Measurements from ENCODE around the gene DAAM1. TPM values are rescaled to one million over a fixed set of nuclear protein-coding genes. Genes with fewer than 3 reads are reported as not detected.

Gene DAAM1
- polyA plus RNA-seq (ENCODE audit: insufficient read depth in 1 of 5, insufficient read length in 5 of 5, low replicate concordance in 1 of 5), result 10 to 100 TPM; 33.6 to 64.3 (median 55.8) TPM
- long read RNA-seq, donor 1, full-length matches to known transcripts, result 10 of 10 reads
- long read RNA-seq, donor 1, partial matches to known transcripts, result 0 of 10 reads
- long read RNA-seq, donor 1, other reads (novel, unspliced or antisense), result 0 of 10 reads
- long read RNA-seq, donor 2, partial matches to known transcripts, result 0 of 1 reads
- long read RNA-seq, donor 2, other reads (novel, unspliced or antisense), result 0 of 1 reads
- long read RNA-seq, donor 3, full-length matches to known transcripts, result 5 of 5 reads
- long read RNA-seq, donor 3, partial matches to known transcripts, result 0 of 5 reads
- long read RNA-seq, donor 3, other reads (novel, unspliced or antisense), result 0 of 5 reads
- long read RNA-seq, donor 4, partial matches to known transcripts, result 0 of 5 reads
- long read RNA-seq, donor 4, other reads (novel, unspliced or antisense), result 0 of 5 reads
- long read RNA-seq, donor 5, partial matches to known transcripts, result 6 of 10 reads
- long read RNA-seq, donor 5, other reads (novel, unspliced or antisense), result 0 of 10 reads
- long read RNA-seq, donor 6, partial matches to known transcripts, result 0 of 4 reads
- long read RNA-seq, donor 6, other reads (novel, unspliced or antisense), result 0 of 4 reads
- long read RNA-seq, donor 7, partial matches to known transcripts, result 7 of 16 reads
- long read RNA-seq, donor 7, other reads (novel, unspliced or antisense), result 8 of 16 reads
- long read RNA-seq, donor 8, partial matches to known transcripts, result 0 of 2 reads
- long read RNA-seq, donor 8, other reads (novel, unspliced or antisense), result 0 of 2 reads

GRCh38 chr14:59188461-59189090 is at the start of gene DAAM1:
DAAM1 (plus strand) TSS chr14:59188667; CDS start chr14:59263478, 74,811 bp downstream.
- DNase-seq, result peak; percentile 97 to 98

DNA sequence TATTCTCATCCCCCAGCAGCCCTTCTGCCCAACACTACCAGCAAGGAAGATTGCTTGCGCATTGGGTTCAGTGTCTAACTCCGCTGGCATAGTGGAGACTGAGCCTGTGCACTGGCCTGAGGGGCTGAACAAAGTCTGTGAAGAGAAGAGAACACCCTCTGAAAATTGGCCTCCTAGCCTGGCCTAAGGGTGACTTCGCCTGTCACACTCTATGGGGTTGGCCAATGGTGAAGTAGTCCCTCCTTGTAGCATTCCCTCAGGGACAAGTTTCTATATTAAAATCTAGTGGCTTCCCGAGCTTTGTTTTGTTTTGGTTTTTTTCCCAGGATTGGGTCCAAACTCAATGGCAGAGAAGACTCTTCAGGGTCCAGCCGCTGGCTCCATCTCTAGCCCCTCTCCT is 49.1 kb upstream of the DAAM1 start:
- DNase-seq, result no peak

DNA sequence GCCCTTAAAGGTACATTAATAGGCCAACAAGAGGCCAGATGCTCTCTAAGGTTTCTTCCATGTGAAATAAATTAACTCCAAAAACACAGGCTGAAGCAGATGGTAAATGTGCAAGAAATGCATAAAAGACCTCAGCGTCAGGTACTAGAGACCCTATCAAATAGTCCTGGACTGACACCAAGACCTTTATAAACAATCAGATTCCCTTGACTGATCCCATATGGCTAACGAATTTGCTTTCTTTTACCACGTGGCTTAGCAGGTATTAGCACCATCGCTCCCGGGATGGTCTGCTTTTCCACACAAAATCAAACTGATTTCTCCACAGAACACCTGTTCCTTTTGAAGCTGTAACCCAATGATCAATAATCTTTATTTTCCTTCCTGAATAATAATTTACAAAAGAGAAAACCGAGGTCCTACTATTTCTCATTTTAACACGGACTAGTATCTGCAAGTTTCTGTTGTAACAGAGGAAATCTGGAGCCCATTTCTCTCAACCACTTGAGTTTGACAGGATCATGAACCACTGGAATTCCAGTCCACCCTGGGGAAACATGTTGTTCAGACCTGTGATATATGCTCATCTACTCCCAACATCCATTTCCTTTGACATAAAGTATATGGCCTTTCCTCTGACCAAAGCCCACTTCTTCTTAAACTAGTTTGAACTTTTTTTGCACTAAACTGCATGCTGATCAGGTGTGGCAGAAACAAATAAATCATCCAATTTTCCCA is 48.2 kb upstream of the DAAM1 start:
- no peak for DNase-seq

GRCh38 chr14:59146484-59146883 is 42.0 kb upstream of the DAAM1 start:
- DNase-seq, result no peak

- DNase-seq, result peak; percentile 52 to 66
Measured at GRCh38 chr14:59147007-59147406, 41.5 kb upstream of the DAAM1 start.

- no peak for DNase-seq
Measured at GRCh38 chr14:59148334-59148900, 40.0 kb upstream of the DAAM1 start.

DNA sequence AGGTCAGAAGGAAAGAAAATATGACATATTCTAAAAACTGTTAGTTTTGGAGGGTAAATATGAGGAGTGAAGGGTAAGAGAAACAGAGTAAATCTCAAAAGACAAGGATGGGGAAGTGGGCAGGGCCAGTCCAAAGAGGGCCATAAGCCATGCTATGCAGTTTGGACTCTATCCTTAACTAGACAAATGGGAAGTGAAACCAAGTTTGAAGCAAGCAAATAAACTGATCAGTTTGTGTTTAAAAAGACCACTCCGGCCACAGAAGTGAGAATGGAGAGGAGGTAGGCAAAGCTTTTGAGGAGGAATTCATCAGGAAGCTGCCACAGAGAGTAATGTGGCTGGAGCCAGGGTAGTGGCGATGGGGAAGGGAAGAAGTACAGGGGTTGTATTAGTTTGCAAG is 37.5 kb upstream of the DAAM1 start:
- DNase-seq, result no peak

DNA sequence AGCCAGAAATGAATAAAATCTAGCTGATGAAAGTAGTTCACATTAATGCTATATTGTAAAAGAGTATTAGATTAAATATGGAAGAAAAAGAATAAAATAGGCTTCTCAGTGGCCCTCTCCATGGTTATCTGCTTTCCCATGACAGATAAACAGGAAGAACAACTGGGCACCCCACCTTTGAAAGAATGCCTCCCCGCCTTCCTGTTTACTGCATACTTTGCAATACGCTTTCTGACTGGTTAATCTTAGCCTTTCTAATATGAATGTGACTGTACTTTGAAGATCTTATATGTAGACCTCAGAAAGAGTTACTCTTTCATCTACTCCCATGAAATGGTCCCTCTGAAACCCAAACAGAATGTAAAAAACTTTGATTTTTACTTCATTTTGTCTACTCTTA is 34.1 kb upstream of the DAAM1 start:
- no peak for DNase-seq

DNA sequence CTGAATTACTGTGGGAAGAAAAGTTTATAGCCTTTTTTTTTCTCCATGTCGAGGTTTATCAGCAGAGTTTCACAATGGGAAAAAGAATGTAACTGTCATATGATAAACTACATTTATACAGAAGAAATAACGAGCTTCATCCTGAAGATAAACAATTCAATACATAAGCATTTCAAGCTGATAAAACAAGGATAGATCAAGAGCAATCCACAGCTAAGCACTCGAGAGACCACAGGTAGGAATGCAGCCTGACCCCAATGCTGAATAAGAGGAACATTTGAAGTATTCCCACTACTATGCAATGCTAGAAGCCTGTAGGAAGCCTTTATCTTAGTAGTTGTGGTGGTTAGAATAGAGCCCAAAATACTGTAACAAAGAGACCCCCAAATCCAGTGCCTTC is 32.6 kb upstream of the DAAM1 start:
- DNase-seq, result no peak

GRCh38 chr14:59159169-59159568 is 29.3 kb upstream of the DAAM1 start:
- DNase-seq, result no peak

- DNase-seq, result no peak
Measured at GRCh38 chr14:59160506-59160905, 28.0 kb upstream of the DAAM1 start.

- peak; percentile 39 to 61 for DNase-seq
Measured at GRCh38 chr14:59161561-59162175, 26.8 kb upstream of the DAAM1 start.

DNA sequence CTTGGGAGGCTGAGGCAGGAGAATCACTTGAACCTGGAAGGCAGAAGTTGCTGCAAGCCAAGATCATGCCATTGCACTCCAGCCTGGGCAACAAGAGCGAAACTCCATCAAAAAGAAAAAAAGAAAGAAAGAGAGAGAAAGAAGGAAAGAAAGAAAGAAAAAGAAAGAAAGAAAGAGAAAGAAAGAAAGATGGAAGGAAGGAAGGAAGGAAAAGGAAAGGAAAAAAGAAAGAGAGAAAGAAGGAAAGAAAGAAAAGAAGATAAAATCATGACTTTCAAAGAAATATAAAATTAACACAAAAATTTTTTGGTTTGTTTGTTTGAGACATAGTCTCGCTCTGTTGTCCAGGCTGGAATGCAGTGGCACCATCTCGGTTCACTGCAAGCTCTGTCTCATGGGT is 22.2 kb upstream of the DAAM1 start:
- no peak for DNase-seq

GRCh38 chr14:59175404-59175803 is 13.1 kb upstream of the DAAM1 start:
- DNase-seq, result no peak

- no peak for DNase-seq
Measured at GRCh38 chr14:59176765-59177164, 11.7 kb upstream of the DAAM1 start.

- DNase-seq, result no peak
Measured at GRCh38 chr14:59177262-59177661, 11.2 kb upstream of the DAAM1 start.

GRCh38 chr14:59181791-59182190 is 6.7 kb upstream of the DAAM1 start:
- no peak for DNase-seq

DNA sequence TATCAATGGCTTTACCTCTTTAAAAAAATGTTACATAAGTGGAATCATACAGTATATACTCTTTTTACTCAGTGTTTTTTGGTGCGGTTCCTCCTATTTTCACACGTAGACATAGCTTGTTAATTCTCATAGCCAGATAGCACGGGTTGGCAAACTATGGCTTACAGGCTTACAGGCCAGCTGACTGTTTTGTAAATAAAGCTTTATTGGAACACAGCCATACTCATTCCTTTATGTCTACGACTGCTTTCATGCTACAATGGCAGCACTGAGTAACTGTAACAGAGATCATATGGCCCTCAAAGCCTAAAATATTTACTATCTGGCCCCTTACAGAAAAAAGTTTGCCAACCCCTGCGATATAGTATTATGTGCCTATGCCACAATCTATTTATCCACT is 5.8 kb upstream of the DAAM1 start:
- no peak for DNase-seq

DNA sequence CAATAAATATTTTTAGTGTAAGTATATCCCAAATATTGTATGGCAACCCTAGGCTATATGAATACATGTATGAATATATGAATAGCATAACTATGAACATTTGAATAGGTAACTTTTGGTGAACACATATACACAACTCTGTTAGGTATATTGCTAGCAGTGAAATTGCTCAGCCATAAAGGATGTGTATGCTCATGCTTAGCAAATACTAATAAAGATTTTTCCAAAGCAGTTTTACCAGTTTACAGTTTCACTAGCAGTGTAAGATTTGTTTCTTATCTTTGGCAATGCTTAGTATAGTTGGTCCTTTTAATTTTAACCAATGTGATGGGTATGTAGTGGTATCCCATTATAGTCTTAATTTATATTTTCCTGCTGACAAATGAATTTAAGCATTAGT is 5.3 kb upstream of the DAAM1 start:
- no peak for DNase-seq

- DNase-seq, result no peak
Measured at GRCh38 chr14:59184396-59184795, 4.1 kb upstream of the DAAM1 start.

DNA sequence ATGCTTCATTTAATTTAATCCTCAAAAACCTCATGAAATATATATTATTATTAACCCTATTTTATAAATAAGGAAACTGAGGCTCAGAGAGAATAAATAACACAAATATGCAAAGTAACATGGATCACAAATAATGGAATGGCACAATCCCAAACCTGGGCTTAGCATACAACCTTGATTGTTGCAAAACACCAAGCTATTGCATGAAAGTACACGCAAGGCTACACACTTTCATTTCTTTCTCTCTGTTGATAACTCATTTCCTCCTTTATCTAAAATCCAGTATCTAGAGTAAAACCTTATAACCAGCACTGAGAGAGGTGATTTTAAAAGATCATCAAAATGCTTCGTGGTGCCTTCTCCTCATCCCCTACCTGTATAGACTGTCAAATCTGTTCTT is 2.8 kb upstream of the DAAM1 start:
- no peak for DNase-seq
